Calu3 (cell line): ENCODE results near the gene CCDC106. TPM values are rescaled to one million over a fixed set of nuclear protein-coding genes. Genes with fewer than 3 reads are reported as not detected.

ENCODE experiments used
- BruUV-seq: library from RNA; stranded (reverse); fragments of 400-500 nt; replicated peaks from 2 replicates; lab custom pipeline; 2021; lab: Mats Ljungman, UMichigan
- CTCF ChIA-PET: fragments of 300-600 bp; sonication (Branson Sonifier 250); formaldehyde crosslinking; loops from one replicate; lab custom pipeline; 2022; ENCODE audit warnings: antibody characterized with exemption; lab: Charles Lee
- DNase-seq: peaks from one replicate; pipeline ENCODE4 v3.0.0; 2022
- H3K27ac Mint-ChIP-seq: one replicate; pipeline ENCODE4 v1.8.0; 2022; ENCODE audit warnings: mixed read lengths; ENCODE audit not compliant: unreplicated experiment
- H3K27me3 Mint-ChIP-seq: one replicate; pipeline ENCODE4 v1.8.0; 2022; ENCODE audit warnings: mixed read lengths; ENCODE audit not compliant: unreplicated experiment
- H3K36me3 Mint-ChIP-seq: one replicate; pipeline ENCODE4 v1.8.0; 2022; ENCODE audit warnings: mild to moderate bottlenecking, moderate library complexity, mixed read lengths; ENCODE audit not compliant: insufficient read depth, unreplicated experiment
- H3K4me1 Mint-ChIP-seq: one replicate; pipeline ENCODE4 v1.8.0; 2022; ENCODE audit warnings: mild to moderate bottlenecking, low read depth, mixed read lengths; ENCODE audit not compliant: unreplicated experiment
- H3K4me3 Mint-ChIP-seq: one replicate; pipeline ENCODE4 v1.8.0; 2022; ENCODE audit warnings: mild to moderate bottlenecking, low read depth, moderate library complexity, mixed read lengths; ENCODE audit not compliant: unreplicated experiment
- H3K9me3 Mint-ChIP-seq: one replicate; pipeline ENCODE4 v1.8.0; 2022; ENCODE audit warnings: low read depth, mixed read lengths; ENCODE audit not compliant: unreplicated experiment
- CTCF ChIP-seq: fragments of 200-600 bp; IDR thresholded peaks from one replicate; pipeline ENCODE4 v1.8.0; 2022; ENCODE audit warnings: antibody characterized with exemption; ENCODE audit not compliant: unreplicated experiment
- intact Hi-C: fragments of 100-400 bp; cut with micrococcal nuclease; formaldehyde crosslinking; loops from one replicate; pipeline ENCODE4 v1.10.0; 2022; ENCODE audit not compliant: unreplicated experiment
- total RNA-seq: library from RNA; stranded (reverse); gene quantifications from 2 replicates; pipeline ENCODE4 v1.2.3, GENCODE V29; 2022

The CCDC106 gene
- total RNA-seq, 1 experiment from 2014 or later, result 12.7 TPM

- H3K9me3 Mint-ChIP-seq, result no peaks in the 10 kb centered on the region
- H3K36me3 Mint-ChIP-seq, result peaks cover 73% of the 10 kb centered on the region
- no peaks in the 10 kb centered on the region for H3K27me3 Mint-ChIP-seq
- no peak for DNase-seq
- no TSS peak for BruUV-seq
- no peaks in the 10 kb centered on the region for H3K4me1 Mint-ChIP-seq
- H3K27ac Mint-ChIP-seq, result peak overlapping the region; percentile 11
- peak overlapping the region; percentile 87 for H3K4me3 Mint-ChIP-seq
- intact Hi-C loops, result loop anchor here (10.0 kb wide), 1 partner anchor 154 kb away; no protein-coding TSS in a partner anchor
- no peak for TF ChIP-seq CTCF
- CTCF ChIA-PET, result no interaction called here
Observed at GRCh38 chr19:55650602-55651230, 2.7 kb downstream of the CCDC106 start.

- CTCF ChIA-PET, result no interaction called here
- Mint-ChIP-seq H3K36me3 (peaks cover 73% of the 10 kb centered on the region), H3K4me1 (no peaks in the 10 kb centered on the region), H3K27me3 (no peaks in the 10 kb centered on the region), H3K9me3 (no peaks in the 10 kb centered on the region), H3K4me3 (no peak overlapping the region), H3K27ac (peak overlapping the region; percentile 11)
- BruUV-seq, result no TSS peak
- TF ChIP-seq CTCF, result no peak
- DNase-seq, result no peak
- intact Hi-C loops, result loop anchor here (10.0 kb wide), 1 partner anchor 154 kb away; no protein-coding TSS in a partner anchor
Observed at GRCh38 chr19:55651236-55651635, 3.2 kb downstream of the CCDC106 start.

GRCh38 chr19:55652311-55653128, 4.5 kb downstream of the CCDC106 start:
- intact Hi-C loops, result loop anchor here (10.0 kb wide), 1 partner anchor 152 kb away; no protein-coding TSS in a partner anchor
- DNase-seq, result no peak
- Mint-ChIP-seq H3K9me3 (no peaks in the 10 kb centered on the region), H3K27me3 (no peaks in the 10 kb centered on the region), H3K4me1 (peaks cover 6% of the 10 kb centered on the region), H3K4me3 (peak overlapping the region; percentile 96), H3K27ac (peak overlapping the region; percentile 96), H3K36me3 (peaks cover 75% of the 10 kb centered on the region)
- CTCF ChIA-PET, result interaction anchor here (0.6 to 0.7 kb wide), 4 partner anchors 49 to 695 kb away, joined by 3 to 7 read pairs (median 3); no protein-coding TSS in a partner anchor
- no TSS peak for BruUV-seq
- TF ChIP-seq CTCF, result no peak

GRCh38 chr19:55653651-55654322, 5.8 kb downstream of the CCDC106 start:
- CTCF ChIA-PET, result interaction anchor here (0.6 to 1.5 kb wide), 19 partner anchors 11 to 697 kb away, joined by 3 to 15 read pairs (median 3); partner anchors contain the start of genes FIZ1 and TMEM238
- H3K27me3 Mint-ChIP-seq, result no peaks in the 10 kb centered on the region
- peak; percentile 98 for DNase-seq
- peak overlapping the region; percentile 96 for H3K4me3 Mint-ChIP-seq
- TSS peak; percentile 86 for BruUV-seq
- peaks cover 10% of the 10 kb centered on the region for H3K4me1 Mint-ChIP-seq
- H3K9me3 Mint-ChIP-seq, result no peaks in the 10 kb centered on the region
- H3K36me3 Mint-ChIP-seq, result peaks cover 69% of the 10 kb centered on the region
- H3K27ac Mint-ChIP-seq, result peak overlapping the region; percentile 96
- TF ChIP-seq CTCF, result peak; percentile 100
- intact Hi-C loops, result loop anchor here (10.0 kb wide), 1 partner anchor 151 kb away; no protein-coding TSS in a partner anchor
